NCI-H345 treated with DMSO at 0.1 percent for 48 hours (cell line): ENCODE results near the gene KLHL6.
"Not testable (repeated sequence)": the region's sequence is repeated elsewhere in the genome, so short reads cannot be mapped to it uniquely, and the experiment has no call there.

Experiments used
- DNase-seq: peaks from one replicate; lab custom pipeline; 2025; ENCODE audit not compliant: unreplicated experiment; lab: John Stamatoyannopoulos, UW

Gene KLHL6

DNA sequence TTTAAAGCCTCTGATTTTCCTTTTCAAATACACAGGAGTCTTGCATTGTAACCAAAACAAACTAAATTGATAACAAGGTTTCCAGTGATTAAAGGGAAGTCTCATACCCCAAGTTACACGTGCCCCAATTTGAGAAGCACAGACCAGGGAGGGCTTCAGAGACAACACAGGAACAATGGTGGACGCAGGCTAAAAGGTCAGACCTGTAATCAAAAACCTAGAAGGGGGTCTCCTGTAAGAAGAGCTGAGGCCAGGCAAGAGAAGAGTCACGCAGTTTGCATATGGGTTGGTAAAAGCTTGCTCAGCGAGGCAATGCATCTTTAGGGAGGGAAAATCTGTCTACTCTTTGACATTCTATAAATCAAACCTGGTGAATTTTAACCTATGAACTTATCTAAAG lies 68.5 kb downstream of the KLHL6 start:
- no peak for DNase-seq

DNA sequence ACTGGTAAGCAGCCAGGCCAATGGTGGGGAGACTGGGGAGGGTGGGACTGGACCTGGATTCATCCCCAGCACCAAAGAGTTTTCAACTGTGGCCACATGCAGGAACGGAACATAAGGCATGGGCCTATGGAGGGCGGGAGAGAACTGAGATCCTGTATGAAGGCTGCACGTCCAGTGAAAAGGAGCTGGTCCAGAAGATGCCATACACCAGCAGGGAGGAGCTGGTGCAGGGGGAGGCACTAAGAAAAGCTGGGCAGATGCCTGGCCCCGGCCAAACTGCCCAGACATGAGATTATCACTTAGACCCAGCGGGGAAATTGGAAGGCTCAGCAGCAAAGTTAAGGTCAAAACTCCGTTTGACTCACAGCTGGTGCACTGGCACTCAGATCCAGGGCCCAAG lies 69.0 kb downstream of the KLHL6 start:
- DNase-seq = no peak

DNA sequence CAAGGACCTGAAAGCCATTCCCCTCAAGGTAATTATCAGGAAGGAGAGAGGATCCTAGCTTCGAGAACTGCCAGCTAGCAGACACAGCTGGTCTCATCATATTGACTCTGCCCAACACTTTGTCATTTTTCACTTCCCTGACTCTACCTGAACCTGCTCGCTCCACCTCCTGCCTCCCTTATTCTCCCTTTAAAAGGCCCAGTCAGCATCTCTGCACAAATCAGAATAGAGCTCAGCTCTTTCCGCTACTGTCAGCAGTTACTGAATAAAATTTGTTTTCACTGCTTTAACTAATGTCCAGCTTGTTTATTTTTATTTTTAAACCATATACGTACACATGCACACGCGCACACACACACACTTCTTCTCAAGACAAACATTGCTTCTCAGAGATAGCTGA lies 69.9 kb downstream of the KLHL6 start:
- DNase-seq = no peak

DNA sequence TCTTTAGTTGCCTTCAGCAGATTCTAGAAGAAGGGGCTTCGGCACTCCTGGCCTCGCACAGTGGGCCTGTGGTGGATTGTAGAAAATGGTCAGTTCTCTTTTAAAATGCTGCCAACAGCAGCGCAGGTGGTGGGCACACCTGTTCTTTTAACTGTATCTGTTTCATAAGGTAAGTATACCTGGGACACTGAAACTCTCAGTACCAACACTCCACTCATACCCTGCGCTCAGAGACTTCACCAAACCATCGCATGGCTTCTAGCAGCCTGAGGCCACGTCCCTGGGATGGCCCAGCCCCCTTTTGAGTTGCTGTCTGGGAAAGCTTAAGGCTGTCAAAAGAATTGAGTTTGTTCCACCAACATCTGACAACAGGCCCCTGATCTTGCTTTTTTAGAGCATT lies 70.4 kb downstream of the KLHL6 start:
- DNase-seq = no peak

- no peak for DNase-seq
These were observed 71.0 kb downstream of the KLHL6 start for GRCh38 chr3:183484431-183485075.

DNA sequence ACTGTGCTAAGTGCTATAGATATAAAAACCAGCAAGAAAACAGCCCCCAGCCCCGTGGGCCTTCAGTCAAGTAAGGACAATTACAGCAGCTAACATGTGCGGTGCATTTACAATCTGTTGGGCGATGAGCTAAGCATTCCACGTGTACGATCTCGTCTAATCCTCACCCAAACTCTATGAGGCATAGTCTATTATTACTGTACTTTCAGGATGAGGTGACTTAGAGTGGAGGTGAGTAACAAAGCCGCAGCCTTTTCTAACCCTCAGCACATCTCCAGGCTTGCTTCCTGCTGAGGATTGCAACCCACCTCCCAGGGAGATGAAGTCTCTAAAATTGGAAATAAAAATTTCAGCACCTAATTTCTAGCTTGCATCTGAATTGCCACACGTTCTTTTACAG lies 73.9 kb downstream of the KLHL6 start:
- DNase-seq = no peak

DNA sequence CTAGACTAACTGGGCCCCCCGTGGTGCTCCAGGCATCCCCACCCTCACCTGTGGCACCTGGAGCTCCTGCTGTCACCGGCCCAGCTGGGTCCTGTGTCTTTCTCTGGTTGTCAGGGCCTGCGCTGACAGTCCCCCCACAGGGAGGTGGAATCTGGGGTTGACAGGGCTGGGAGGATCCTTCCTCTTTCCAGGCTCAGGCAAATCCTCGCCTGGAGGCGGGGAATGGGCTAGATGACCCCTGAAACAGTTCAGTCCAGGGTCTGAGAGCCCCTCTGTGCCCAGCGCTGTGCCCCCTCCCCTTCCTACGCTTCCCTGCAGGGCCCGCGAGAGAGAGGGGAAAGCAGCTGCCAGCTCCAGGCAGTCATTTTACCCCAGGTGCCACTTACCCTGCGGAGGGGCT lies 77.0 kb downstream of the KLHL6 start:
- DNase-seq = no peak

DNA sequence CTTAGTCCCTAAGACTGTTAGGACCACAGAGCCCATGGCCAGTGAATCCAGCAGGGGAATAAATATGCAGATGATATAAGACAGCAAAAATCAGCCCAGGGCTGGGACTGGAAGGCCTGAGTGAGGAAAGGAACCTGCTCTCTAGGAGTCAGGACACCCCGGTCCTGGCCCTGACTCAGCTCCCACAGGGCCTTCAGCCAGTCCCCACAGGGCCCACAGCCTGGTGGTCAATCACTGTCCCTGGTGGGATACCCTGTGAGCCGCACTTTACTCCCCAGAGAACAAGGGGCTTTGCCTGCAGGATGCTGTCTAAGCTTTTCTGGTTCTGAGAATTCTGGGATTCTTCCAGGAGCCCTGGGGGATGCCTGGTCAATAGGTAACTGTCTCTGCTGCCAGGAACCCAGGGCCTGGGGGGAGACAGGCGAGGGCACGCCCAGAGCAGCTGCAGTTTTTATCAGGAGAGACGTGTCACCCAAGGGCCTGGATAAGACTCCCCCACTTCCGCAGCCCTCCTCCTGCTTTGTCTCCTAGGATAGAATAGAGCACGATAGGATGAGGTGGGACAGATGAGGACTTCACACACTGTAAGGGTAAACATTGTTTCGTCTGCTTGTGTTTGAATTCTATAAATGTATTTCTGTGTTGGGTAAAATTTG lies 77.6 kb downstream of the KLHL6 start:
- peak; percentile 97 for DNase-seq

- not testable (repeated sequence) for DNase-seq
These were observed 79.7 kb downstream of the KLHL6 start for GRCh38 chr3:183475764-183476162.

DNA sequence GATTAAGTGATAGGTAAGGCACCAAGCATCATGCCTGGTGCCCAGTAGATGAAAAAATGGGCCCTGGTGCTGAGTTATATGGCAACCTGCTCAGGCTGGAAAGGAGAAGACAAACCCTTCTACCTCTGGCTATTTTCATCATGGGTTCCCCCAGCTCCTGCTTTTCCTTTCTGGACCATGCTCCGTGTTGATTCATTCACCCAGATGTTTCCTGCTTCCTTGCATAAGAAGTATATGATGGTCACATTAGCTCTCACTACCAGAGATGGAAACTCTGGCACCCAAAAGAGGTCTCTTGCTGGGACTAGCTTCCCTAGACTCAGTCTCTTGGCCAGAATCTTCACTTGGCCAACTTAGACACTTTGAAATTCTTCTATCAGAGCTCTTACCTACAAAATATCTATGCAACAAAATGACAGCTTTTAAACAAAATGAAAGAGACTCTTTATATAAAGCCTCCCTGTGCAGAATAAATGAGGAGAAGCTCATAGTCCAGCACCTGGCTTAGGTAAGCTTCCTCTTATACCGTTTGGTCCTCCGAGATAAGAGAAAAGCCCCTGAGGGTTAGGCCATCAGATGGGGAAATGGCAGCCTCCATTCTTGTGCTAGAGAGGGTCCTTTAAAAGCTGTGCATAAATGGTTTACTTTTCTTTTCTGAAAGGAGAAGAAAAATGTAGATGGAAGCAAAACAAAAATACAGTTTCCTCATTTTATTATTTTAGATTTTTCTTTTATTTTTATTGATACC lies 80.3 kb downstream of the KLHL6 start:
- DNase-seq = no peak

- no peak for DNase-seq
These were observed 81.5 kb downstream of the KLHL6 start for GRCh38 chr3:183473969-183474368.

GRCh38 chr3:183472155-183472554 lies 83.4 kb downstream of the KLHL6 start:
- DNase-seq = no peak

- no peak for DNase-seq
These were observed 87.1 kb downstream of the KLHL6 start for GRCh38 chr3:183468424-183468823.

- no peak for DNase-seq
These were observed 88.9 kb downstream of the KLHL6 start for GRCh38 chr3:183466575-183466974.

- DNase-seq = not testable (repeated sequence)
These were observed 89.8 kb downstream of the KLHL6 start for GRCh38 chr3:183465710-183466109.

DNA sequence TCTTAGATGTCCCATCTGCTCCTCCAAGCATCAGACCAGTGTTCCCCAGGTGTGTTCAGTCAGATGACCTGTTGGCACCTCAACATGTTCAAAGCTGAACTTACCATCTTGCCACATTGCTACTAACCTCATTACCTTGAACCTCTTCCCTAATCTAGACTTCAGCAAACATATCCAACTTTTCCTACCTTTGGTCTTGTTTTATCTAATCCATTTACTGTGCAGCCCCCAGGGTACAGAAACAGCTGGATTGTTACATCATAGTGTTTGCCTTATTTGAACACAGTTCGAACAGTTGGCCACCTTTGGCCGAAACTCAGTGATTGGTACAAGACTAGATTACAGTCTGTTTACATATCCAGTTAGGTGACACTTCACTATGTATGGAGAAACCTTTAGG lies 91.0 kb downstream of the KLHL6 start:
- no peak for DNase-seq

- DNase-seq = no peak
These were observed 95.1 kb downstream of the KLHL6 start for GRCh38 chr3:183460081-183461055.

DNA sequence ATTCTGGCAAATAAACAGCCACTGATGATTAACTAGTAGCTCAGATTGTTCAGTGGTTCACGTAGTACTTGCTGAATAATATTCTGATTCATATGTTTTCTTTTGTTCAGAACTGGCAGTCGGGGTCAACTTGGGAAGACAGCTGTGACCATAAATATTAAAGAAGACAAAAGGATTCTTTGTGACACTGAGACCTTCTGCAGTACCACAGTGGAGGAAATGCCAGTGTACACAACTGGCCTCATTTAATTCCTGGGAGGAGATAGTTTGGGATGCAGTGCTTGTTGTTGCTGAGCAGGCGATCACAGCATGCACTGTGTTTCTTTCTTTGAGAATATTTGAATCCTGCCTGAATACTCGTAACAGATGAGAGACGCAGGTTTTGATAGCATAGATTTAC lies 100.4 kb downstream of the KLHL6 start:
- no peak for DNase-seq

GRCh38 chr3:183454064-183454463 lies 101.4 kb downstream of the KLHL6 start:
- no peak for DNase-seq

DNA sequence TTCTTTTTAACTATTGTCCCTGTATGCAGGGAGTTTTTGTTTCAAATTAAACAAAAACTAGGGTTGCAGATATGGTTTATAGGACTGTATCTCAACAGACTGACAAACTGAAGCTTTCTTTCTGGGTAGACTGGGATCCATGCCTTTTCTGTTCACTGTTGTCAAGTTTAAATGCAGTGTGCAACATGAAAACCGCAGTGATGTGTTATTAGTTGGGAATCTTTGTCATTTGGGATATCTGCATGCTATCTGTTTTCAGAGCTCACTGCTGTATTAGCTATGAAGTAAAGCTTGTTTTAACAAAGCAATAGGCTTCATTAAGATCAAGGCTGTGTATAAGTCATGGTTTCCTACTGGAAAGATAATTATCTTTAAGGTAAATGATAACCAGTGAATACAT lies 105.7 kb downstream of the KLHL6 start:
- no peak for DNase-seq

DNA sequence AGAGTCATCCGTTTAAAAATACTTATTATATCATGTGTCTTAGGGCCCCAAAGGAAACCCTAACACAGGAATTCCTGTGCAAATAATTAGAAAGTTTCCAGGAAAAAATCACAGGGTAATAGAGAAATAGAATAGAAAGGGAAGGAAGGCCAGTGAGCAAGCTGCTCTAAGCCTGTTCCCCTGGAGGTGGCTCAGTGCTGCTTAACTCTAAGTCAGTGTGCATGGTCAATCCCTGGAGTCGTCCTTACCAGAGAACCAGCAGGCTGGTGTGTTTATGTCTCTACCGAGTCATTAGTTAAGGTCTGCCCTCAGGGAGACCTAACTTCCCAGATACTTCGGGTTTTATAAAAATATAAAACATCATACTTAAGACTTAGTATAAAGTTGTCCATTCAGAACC lies 106.1 kb downstream of the KLHL6 start:
- no peak for DNase-seq
